Osteocyte (in vitro differentiated cells): ENCODE measurements around the gene SLC43A2. TPM values are rescaled to one million over a fixed set of nuclear protein-coding genes. Genes with fewer than 3 reads are reported as not detected.

ENCODE experiments used
- DNase-seq: peaks from one replicate; pipeline ENCODE4 v3.0.0; 2021; ENCODE audit warnings: mixed read lengths; ENCODE audit not compliant: unreplicated experiment; ENCODE audit errors: extremely low spot score
- H3K27ac Mint-ChIP-seq: one replicate; pipeline ENCODE4 v1.8.0; 2021; ENCODE audit warnings: mild to moderate bottlenecking, mixed read lengths; ENCODE audit not compliant: unreplicated experiment
- H3K27me3 Mint-ChIP-seq: one replicate; pipeline ENCODE4 v1.8.0; 2021; ENCODE audit warnings: mixed read lengths; ENCODE audit not compliant: unreplicated experiment
- H3K36me3 Mint-ChIP-seq: one replicate; pipeline ENCODE4 v1.8.0; 2021; ENCODE audit warnings: mixed read lengths; ENCODE audit not compliant: unreplicated experiment
- H3K4me1 Mint-ChIP-seq: one replicate; pipeline ENCODE4 v1.8.0; 2021; ENCODE audit warnings: mixed read lengths; ENCODE audit not compliant: unreplicated experiment
- H3K4me3 Mint-ChIP-seq: one replicate; pipeline ENCODE4 v1.8.0; 2021; ENCODE audit warnings: mild to moderate bottlenecking, moderate library complexity, mixed read lengths; ENCODE audit not compliant: unreplicated experiment
- H3K9me3 Mint-ChIP-seq: one replicate; pipeline ENCODE4 v1.8.0; 2021; ENCODE audit warnings: mixed read lengths; ENCODE audit not compliant: unreplicated experiment
- total RNA-seq: library from RNA; stranded (reverse); gene quantifications from 2 replicates; pipeline ENCODE4 v1.2.1, GENCODE V29; 2021
- TF ChIP-seq, protein P1 (sequence below): fragments of 200-600 bp; sonication (generic); IDR thresholded peaks from 2 replicates; pipeline ENCODE4 v1.5.0; 2021; ENCODE audit warnings: antibody characterized with exemption, mild to moderate bottlenecking, moderate library complexity

The SLC43A2 gene
- total RNA-seq, 1 donor from 2014 or later: 7.3 TPM

DNA sequence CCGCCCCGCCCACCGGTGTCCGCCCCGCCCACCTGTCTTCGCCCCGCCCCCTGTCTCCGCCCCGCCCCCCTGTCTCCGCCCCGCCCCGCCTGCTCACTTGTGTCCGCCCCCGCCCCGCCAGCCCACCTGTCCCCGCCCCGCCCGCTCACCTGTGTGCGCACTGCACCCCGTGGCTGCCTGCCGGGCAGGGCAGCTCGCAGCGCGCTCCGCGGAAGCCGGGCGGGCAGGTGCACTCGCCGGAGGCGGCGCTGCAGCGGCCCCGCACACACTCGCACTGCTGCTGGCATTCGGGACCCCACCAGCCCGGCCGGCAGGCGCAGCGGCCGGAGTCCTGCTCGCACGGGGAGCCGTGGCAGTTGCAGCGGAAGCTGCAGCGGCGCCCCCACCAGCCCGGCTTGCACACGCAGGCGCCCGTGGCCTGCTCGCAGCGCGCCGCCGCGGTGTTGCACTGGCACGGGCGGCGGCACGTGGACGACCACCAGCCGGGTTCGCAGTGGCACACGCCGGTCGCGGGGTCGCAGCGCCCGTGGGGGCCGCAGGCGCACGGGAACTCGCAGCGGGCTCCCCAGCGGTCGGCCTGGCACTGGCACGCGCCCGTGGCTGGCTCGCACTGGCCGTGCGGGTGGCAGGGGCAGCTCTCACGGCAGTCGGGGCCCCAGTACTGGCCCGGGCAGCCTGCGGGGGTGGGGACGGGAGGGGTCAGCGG, 14.8 kb upstream of the SLC43A2 start:
- Mint-ChIP-seq H3K4me3 (no peak overlapping the region), H3K36me3 (no peaks in the 10 kb centered on the region)
- no peak for DNase-seq

DNA sequence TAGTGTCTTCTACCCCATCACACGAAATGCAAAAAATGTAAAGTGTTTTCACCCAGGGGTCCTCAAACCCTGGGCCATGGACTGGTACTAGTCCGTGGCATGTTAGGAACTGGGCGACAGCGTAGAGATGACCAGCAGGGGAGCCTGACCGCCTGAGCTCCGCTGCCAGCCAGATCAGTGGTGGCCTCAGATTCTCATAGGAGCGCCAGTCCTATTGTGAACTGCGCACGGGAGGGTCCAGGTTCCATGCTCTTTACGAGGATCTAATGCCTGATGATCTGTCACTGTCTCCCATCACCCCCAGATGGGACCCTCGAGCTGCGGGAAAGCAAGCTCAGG, 12.4 kb upstream of the SLC43A2 start:
- no peaks in the 10 kb centered on the region for H3K36me3 Mint-ChIP-seq
- H3K27me3 Mint-ChIP-seq: no peaks in the 10 kb centered on the region
- no peaks in the 10 kb centered on the region for H3K9me3 Mint-ChIP-seq
- H3K27ac Mint-ChIP-seq: no peak overlapping the region
- H3K4me3 Mint-ChIP-seq: no peak overlapping the region
- DNase-seq: no peak
- TF ChIP-seq, protein P1, sequence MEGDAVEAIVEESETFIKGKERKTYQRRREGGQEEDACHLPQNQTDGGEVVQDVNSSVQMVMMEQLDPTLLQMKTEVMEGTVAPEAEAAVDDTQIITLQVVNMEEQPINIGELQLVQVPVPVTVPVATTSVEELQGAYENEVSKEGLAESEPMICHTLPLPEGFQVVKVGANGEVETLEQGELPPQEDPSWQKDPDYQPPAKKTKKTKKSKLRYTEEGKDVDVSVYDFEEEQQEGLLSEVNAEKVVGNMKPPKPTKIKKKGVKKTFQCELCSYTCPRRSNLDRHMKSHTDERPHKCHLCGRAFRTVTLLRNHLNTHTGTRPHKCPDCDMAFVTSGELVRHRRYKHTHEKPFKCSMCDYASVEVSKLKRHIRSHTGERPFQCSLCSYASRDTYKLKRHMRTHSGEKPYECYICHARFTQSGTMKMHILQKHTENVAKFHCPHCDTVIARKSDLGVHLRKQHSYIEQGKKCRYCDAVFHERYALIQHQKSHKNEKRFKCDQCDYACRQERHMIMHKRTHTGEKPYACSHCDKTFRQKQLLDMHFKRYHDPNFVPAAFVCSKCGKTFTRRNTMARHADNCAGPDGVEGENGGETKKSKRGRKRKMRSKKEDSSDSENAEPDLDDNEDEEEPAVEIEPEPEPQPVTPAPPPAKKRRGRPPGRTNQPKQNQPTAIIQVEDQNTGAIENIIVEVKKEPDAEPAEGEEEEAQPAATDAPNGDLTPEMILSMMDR: no peak
- H3K4me1 Mint-ChIP-seq: peaks cover 7% of the 10 kb centered on the region

More for the DNA sequence above, 14.8 kb upstream of the SLC43A2 start:
- no peak overlapping the region for H3K27ac Mint-ChIP-seq
- no peaks in the 10 kb centered on the region for H3K27me3 Mint-ChIP-seq
- peaks cover 9% of the 10 kb centered on the region for H3K4me1 Mint-ChIP-seq
- TF ChIP-seq, protein P1: peak; percentile 33
- H3K9me3 Mint-ChIP-seq: no peaks in the 10 kb centered on the region

DNA sequence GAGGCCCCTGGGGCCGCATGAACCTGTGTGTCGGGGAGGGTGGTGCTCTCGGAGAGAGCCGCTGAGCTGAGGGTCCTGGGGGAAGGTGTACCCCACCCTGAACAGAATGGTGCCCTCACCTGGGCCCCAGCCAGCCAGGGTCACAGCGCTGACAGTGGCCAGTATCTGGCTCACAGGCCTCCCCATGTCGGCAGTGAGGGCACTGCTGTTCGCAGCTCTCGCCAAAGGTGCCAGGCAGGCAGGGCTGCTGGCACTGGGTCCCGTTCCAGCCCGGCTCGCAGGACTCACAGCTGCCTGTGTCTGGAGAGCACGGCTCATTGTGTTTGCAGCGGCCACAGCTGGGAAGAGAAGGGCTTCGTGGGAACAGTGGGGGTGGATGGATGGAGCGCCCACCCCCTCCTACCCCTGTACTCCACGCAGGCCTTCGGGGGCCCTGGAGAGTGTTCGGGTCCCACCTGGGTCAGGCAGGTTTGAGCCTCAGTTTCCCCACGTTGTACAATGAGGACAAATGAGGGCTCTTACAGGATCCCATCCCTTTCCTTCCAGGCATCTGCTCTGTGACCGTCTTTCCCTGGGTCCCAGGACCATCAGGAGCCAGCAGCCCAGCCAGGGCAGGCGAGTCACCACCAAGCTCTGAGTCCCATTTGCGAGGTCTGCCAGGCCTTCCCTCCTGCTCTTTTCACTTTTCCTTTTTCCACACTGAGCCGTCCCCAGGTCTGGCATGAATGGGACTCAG, 11.9 kb upstream of the SLC43A2 start:
- Mint-ChIP-seq H3K4me3 (no peak overlapping the region), H3K27me3 (no peaks in the 10 kb centered on the region), H3K27ac (no peak overlapping the region), H3K9me3 (no peaks in the 10 kb centered on the region), H3K4me1 (peaks cover 7% of the 10 kb centered on the region), H3K36me3 (no peaks in the 10 kb centered on the region)
- no peak for DNase-seq
- TF ChIP-seq, protein P1: no peak

DNA sequence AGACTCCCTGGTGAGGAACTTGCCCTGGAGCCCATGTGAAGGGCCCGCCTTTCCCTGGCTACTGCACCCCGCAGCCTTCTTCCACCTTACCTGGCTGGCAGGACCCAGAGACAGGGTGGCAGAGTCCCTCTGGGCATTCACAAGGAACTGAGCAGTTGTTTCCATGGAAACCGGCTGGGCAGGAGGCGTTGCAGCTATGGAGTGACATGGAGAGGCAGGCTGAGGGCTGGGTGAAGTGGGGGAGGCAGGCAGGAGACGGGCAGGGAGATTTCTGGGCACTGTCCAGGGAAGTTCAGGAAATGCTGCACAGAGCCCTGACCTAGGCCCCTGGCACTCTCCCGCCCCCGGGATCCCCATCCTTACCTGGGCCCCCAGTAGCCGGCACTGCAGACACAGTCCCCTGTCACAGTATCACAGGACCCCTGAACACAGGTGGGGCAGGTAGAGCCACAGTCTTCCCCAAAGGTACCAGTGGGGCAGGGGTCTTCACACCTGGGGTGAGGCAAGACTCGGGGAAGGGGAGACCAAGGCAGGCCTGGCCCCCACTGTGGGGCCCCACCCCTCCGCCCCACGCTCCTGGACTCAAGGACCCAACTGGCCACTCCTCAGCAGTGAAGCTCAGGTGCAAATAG, 11.0 kb upstream of the SLC43A2 start:
- no peaks in the 10 kb centered on the region for H3K27me3 Mint-ChIP-seq
- no peak for DNase-seq
- H3K9me3 Mint-ChIP-seq: no peaks in the 10 kb centered on the region
- no peaks in the 10 kb centered on the region for H3K36me3 Mint-ChIP-seq
- no peak overlapping the region for H3K4me3 Mint-ChIP-seq
- TF ChIP-seq, protein P1: no peak
- no peak overlapping the region for H3K27ac Mint-ChIP-seq
- H3K4me1 Mint-ChIP-seq: peaks cover 4% of the 10 kb centered on the region
